Stimulated activated memory B cell treated with anti-CD40 and anti-IgM and Interleukin-4, amounts not matched to agents 10 μg/mL and 1 μg/mL and 100 μg/mL, for 72 hours (primary cell): ENCODE results near the gene PTPRT.

Experiments
- ATAC-seq: fragments of 150-1000 bp; cut with Tn5 transposase; 2 replicates; pipeline ENCODE4 v1.10.0; 2021
- H3K27ac Mint-ChIP-seq: one replicate; pipeline ENCODE4 v1.8.0; 2022; ENCODE audit warnings: mild to moderate bottlenecking, mixed read lengths
- H3K27me3 Mint-ChIP-seq: one replicate; pipeline ENCODE4 v1.8.0; 2022; ENCODE audit warnings: mixed read lengths
- H3K36me3 Mint-ChIP-seq: one replicate; pipeline ENCODE4 v1.8.0; 2022; ENCODE audit warnings: mixed read lengths
- H3K4me1 Mint-ChIP-seq: one replicate; pipeline ENCODE4 v1.8.0; 2022; ENCODE audit warnings: mixed read lengths
- H3K4me3 Mint-ChIP-seq: one replicate; pipeline ENCODE4 v1.8.0; 2022; ENCODE audit warnings: mild to moderate bottlenecking, moderate library complexity, mixed read lengths
- H3K9me3 Mint-ChIP-seq: one replicate; pipeline ENCODE4 v1.8.0; 2022; ENCODE audit warnings: mixed read lengths

Gene PTPRT

GRCh38 chr20:42775866-42776265 lies 413.8 kb downstream of the PTPRT start:
- Mint-ChIP-seq H3K27me3 (no peaks in the 10 kb centered on the region), H3K36me3 (no peaks in the 10 kb centered on the region), H3K4me3 (no peak overlapping the region), H3K27ac (no peak overlapping the region), H3K4me1 (no peaks in the 10 kb centered on the region), H3K9me3 (peaks cover 2% of the 10 kb centered on the region)
- no peak for ATAC-seq

- H3K4me3 Mint-ChIP-seq = no peak overlapping the region
- no peaks in the 10 kb centered on the region for H3K36me3 Mint-ChIP-seq
- peaks cover 2% of the 10 kb centered on the region for H3K9me3 Mint-ChIP-seq
- H3K4me1 Mint-ChIP-seq = no peaks in the 10 kb centered on the region
- H3K27me3 Mint-ChIP-seq = no peaks in the 10 kb centered on the region
- no peak overlapping the region for H3K27ac Mint-ChIP-seq
- ATAC-seq = no peak
These were observed 414.7 kb downstream of the PTPRT start for GRCh38 chr20:42775037-42775436.

- no peak for ATAC-seq
- Mint-ChIP-seq H3K36me3 (no peaks in the 10 kb centered on the region), H3K27ac (no peak overlapping the region), H3K9me3 (peaks cover 3% of the 10 kb centered on the region), H3K4me1 (no peaks in the 10 kb centered on the region), H3K27me3 (no peaks in the 10 kb centered on the region), H3K4me3 (no peak overlapping the region)
These were observed 426.7 kb downstream of the PTPRT start for GRCh38 chr20:42763015-42763414.

- no peak for ATAC-seq
- Mint-ChIP-seq H3K27ac (no peak overlapping the region), H3K4me3 (no peak overlapping the region)
These were observed 432.7 kb downstream of the PTPRT start for GRCh38 chr20:42756991-42757390.

GRCh38 chr20:42754706-42755105 lies 435.0 kb downstream of the PTPRT start:
- ATAC-seq = no peak
- Mint-ChIP-seq H3K27ac (no peak overlapping the region), H3K4me1 (no peaks in the 10 kb centered on the region), H3K9me3 (peaks cover 4% of the 10 kb centered on the region), H3K4me3 (no peak overlapping the region), H3K36me3 (no peaks in the 10 kb centered on the region), H3K27me3 (no peaks in the 10 kb centered on the region)

More at GRCh38 chr20:42756991-42757390, 432.7 kb downstream of the PTPRT start:
- Mint-ChIP-seq H3K9me3 (peaks cover under 1% of the 10 kb centered on the region), H3K27me3 (no peaks in the 10 kb centered on the region), H3K4me1 (no peaks in the 10 kb centered on the region), H3K36me3 (no peaks in the 10 kb centered on the region)

GRCh38 chr20:42752620-42753019 lies 437.1 kb downstream of the PTPRT start:
- no peak overlapping the region for H3K4me3 Mint-ChIP-seq
- no peak for ATAC-seq
- H3K36me3 Mint-ChIP-seq = no peaks in the 10 kb centered on the region
- H3K27ac Mint-ChIP-seq = no peak overlapping the region
- H3K9me3 Mint-ChIP-seq = peaks cover 4% of the 10 kb centered on the region
- H3K27me3 Mint-ChIP-seq = no peaks in the 10 kb centered on the region
- H3K4me1 Mint-ChIP-seq = no peaks in the 10 kb centered on the region

GRCh38 chr20:42749556-42749955 lies 440.1 kb downstream of the PTPRT start:
- H3K27me3 Mint-ChIP-seq = no peaks in the 10 kb centered on the region
- H3K4me3 Mint-ChIP-seq = no peak overlapping the region
- ATAC-seq = no peak
- no peak overlapping the region for H3K27ac Mint-ChIP-seq
- no peaks in the 10 kb centered on the region for H3K4me1 Mint-ChIP-seq
- H3K9me3 Mint-ChIP-seq = peaks cover 4% of the 10 kb centered on the region
- no peaks in the 10 kb centered on the region for H3K36me3 Mint-ChIP-seq

- no peaks in the 10 kb centered on the region for H3K4me1 Mint-ChIP-seq
- no peak overlapping the region for H3K27ac Mint-ChIP-seq
- no peaks in the 10 kb centered on the region for H3K36me3 Mint-ChIP-seq
- ATAC-seq = no peak
- H3K27me3 Mint-ChIP-seq = no peaks in the 10 kb centered on the region
- no peak overlapping the region for H3K4me3 Mint-ChIP-seq
- H3K9me3 Mint-ChIP-seq = peaks cover 4% of the 10 kb centered on the region
These were observed 441.8 kb downstream of the PTPRT start for GRCh38 chr20:42747765-42748411.

GRCh38 chr20:42744756-42745465 lies 444.8 kb downstream of the PTPRT start:
- H3K27me3 Mint-ChIP-seq = no peaks in the 10 kb centered on the region
- H3K4me1 Mint-ChIP-seq = no peaks in the 10 kb centered on the region
- H3K36me3 Mint-ChIP-seq = no peaks in the 10 kb centered on the region
- no peak overlapping the region for H3K4me3 Mint-ChIP-seq
- no peak for ATAC-seq
- H3K9me3 Mint-ChIP-seq = no peaks in the 10 kb centered on the region
- H3K27ac Mint-ChIP-seq = no peak overlapping the region

- Mint-ChIP-seq H3K27ac (no peak overlapping the region), H3K4me1 (no peaks in the 10 kb centered on the region)
These were observed 446.8 kb downstream of the PTPRT start for GRCh38 chr20:42742926-42743325.

GRCh38 chr20:42741906-42742305 lies 447.8 kb downstream of the PTPRT start:
- Mint-ChIP-seq H3K27me3 (no peaks in the 10 kb centered on the region), H3K9me3 (peaks cover 7% of the 10 kb centered on the region), H3K4me3 (no peak overlapping the region), H3K4me1 (no peaks in the 10 kb centered on the region), H3K36me3 (no peaks in the 10 kb centered on the region), H3K27ac (no peak overlapping the region)
- no peak for ATAC-seq

More at GRCh38 chr20:42742926-42743325, 446.8 kb downstream of the PTPRT start:
- Mint-ChIP-seq H3K27me3 (no peaks in the 10 kb centered on the region), H3K4me3 (no peak overlapping the region), H3K9me3 (peaks cover 4% of the 10 kb centered on the region), H3K36me3 (no peaks in the 10 kb centered on the region)
- no peak for ATAC-seq

- no peak overlapping the region for H3K4me3 Mint-ChIP-seq
- no peaks in the 10 kb centered on the region for H3K27me3 Mint-ChIP-seq
- H3K9me3 Mint-ChIP-seq = peaks cover 9% of the 10 kb centered on the region
- H3K4me1 Mint-ChIP-seq = no peaks in the 10 kb centered on the region
- ATAC-seq = no peak
- H3K27ac Mint-ChIP-seq = no peak overlapping the region
- no peaks in the 10 kb centered on the region for H3K36me3 Mint-ChIP-seq
These were observed 449.4 kb downstream of the PTPRT start for GRCh38 chr20:42740226-42740870.

- ATAC-seq = no peak
- no peak overlapping the region for H3K4me3 Mint-ChIP-seq
- H3K4me1 Mint-ChIP-seq = no peaks in the 10 kb centered on the region
- no peak overlapping the region for H3K27ac Mint-ChIP-seq
- H3K9me3 Mint-ChIP-seq = peaks cover 9% of the 10 kb centered on the region
- no peaks in the 10 kb centered on the region for H3K27me3 Mint-ChIP-seq
- no peaks in the 10 kb centered on the region for H3K36me3 Mint-ChIP-seq
These were observed 450.0 kb downstream of the PTPRT start for GRCh38 chr20:42739683-42740082.

GRCh38 chr20:42735539-42735938 lies 454.2 kb downstream of the PTPRT start:
- H3K27me3 Mint-ChIP-seq = no peaks in the 10 kb centered on the region
- peaks cover 12% of the 10 kb centered on the region for H3K9me3 Mint-ChIP-seq
- ATAC-seq = no peak
- no peaks in the 10 kb centered on the region for H3K36me3 Mint-ChIP-seq
- no peaks in the 10 kb centered on the region for H3K4me1 Mint-ChIP-seq
- H3K4me3 Mint-ChIP-seq = no peak overlapping the region
- no peak overlapping the region for H3K27ac Mint-ChIP-seq

- peaks cover 12% of the 10 kb centered on the region for H3K9me3 Mint-ChIP-seq
- no peak overlapping the region for H3K27ac Mint-ChIP-seq
- H3K27me3 Mint-ChIP-seq = no peaks in the 10 kb centered on the region
- no peaks in the 10 kb centered on the region for H3K4me1 Mint-ChIP-seq
- no peak overlapping the region for H3K4me3 Mint-ChIP-seq
- ATAC-seq = no peak
- H3K36me3 Mint-ChIP-seq = no peaks in the 10 kb centered on the region
These were observed 454.9 kb downstream of the PTPRT start for GRCh38 chr20:42734660-42735368.
